ENCODE measurements around the gene MGAT5.

The MGAT5 gene

DNA sequence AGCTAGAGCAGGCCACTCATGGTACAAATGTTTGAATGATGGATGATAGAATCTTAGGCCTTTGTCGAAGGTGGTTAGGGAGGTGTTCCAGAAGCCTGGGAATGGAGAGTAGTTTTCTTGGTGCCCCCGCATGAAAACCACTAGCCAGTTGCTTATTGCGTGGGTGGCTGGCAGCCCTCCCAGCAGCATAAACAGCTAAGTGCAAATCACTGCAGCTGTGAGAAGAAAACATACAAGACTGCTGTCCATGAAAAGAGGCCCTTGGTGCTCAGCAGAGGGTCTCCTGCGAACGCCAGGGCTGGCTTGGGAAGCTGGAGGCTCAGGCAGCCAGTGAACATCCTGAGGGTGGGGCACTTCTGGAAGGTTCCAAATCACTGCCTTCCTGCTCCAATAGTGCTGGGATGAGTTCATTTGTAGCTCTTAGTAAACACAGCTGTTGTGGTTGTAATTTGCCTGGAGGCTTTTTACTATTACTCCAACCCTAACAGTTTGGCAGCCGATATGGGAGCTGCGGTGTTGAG lies 118.8 kb downstream of the MGAT5 start:
- DNase-seq (ENCODE audit: extremely low spot score) = no peak
- TF ChIP-seq, protein P1, sequence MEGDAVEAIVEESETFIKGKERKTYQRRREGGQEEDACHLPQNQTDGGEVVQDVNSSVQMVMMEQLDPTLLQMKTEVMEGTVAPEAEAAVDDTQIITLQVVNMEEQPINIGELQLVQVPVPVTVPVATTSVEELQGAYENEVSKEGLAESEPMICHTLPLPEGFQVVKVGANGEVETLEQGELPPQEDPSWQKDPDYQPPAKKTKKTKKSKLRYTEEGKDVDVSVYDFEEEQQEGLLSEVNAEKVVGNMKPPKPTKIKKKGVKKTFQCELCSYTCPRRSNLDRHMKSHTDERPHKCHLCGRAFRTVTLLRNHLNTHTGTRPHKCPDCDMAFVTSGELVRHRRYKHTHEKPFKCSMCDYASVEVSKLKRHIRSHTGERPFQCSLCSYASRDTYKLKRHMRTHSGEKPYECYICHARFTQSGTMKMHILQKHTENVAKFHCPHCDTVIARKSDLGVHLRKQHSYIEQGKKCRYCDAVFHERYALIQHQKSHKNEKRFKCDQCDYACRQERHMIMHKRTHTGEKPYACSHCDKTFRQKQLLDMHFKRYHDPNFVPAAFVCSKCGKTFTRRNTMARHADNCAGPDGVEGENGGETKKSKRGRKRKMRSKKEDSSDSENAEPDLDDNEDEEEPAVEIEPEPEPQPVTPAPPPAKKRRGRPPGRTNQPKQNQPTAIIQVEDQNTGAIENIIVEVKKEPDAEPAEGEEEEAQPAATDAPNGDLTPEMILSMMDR (IDR thresholded peaks at IDR 0.05; ENCODE audit: control extremely low read depth, extremely low read depth, low read depth, missing control alignments) = no peak
- POLR2A ChIA-PET = no interaction called here
- CTCF ChIA-PET = interaction anchor here (1.0 to 1.8 kb wide), 5 partner anchors 10 to 256 kb away, joined by 3 to 7 read pairs (median 3); no protein-coding TSS in a partner anchor

DNA sequence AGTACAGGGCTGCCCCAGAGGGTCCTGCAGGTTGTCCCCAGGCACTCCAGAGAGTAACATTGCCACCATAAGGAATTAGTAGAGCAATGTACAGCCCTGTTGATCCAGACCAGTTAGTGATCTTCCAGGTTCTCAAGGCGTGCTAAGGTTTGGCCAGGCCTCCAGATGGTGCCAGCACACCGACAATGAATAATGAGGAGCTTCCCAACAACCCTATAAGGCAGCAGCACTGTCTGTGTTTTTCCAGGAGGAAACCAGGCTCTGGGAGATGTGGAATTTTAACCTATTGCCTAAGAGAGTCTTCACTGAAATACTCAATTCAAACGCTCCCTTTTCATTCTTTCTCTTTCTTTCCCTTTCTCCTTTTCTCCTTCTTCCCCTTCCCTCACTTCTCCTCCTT lies 122.1 kb downstream of the MGAT5 start:
- POLR2A ChIA-PET = no interaction called here
- CTCF ChIA-PET = interaction anchor here (1.1 to 2.5 kb wide), 6 partner anchors 10 to 78 kb away, joined by 3 to 8 read pairs (median 5); no protein-coding TSS in a partner anchor

DNA sequence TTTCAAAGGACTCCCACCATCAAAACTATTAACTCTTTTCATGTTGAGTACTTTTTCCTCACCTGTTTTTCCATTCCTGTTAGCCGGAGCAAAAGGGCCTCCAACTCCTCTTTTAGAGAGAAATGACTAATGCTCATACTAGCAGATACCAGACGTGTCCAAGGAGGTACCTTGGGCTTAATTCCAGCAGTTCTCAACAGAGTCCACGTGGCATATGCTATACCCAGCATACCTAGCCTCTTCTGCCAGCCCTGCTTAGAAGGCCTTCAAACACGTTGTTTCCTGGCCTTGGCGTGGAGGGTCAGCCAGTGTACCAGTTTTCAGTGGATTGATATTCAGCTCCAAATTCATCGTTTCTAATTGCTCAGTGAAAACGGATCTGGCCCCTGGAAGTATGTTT lies 123.9 kb downstream of the MGAT5 start:
- POLR2A ChIA-PET = no interaction called here
- TF ChIP-seq, protein P1 (IDR thresholded peaks at IDR 0.05; ENCODE audit: control extremely low read depth, extremely low read depth, low read depth, missing control alignments) = no peak
- CTCF ChIA-PET = interaction anchor here (0.9 to 2.0 kb wide), 4 partner anchors 8 to 55 kb away, joined by 3 to 6 read pairs (median 4); no protein-coding TSS in a partner anchor
- DNase-seq (ENCODE audit: extremely low spot score) = no peak

More for the DNA sequence above, 122.1 kb downstream of the MGAT5 start:
- TF ChIP-seq, protein P1 (IDR thresholded peaks at IDR 0.05; ENCODE audit: control extremely low read depth, extremely low read depth, low read depth, missing control alignments) = peak; percentile 11
- DNase-seq (ENCODE audit: extremely low spot score) = no peak

DNA sequence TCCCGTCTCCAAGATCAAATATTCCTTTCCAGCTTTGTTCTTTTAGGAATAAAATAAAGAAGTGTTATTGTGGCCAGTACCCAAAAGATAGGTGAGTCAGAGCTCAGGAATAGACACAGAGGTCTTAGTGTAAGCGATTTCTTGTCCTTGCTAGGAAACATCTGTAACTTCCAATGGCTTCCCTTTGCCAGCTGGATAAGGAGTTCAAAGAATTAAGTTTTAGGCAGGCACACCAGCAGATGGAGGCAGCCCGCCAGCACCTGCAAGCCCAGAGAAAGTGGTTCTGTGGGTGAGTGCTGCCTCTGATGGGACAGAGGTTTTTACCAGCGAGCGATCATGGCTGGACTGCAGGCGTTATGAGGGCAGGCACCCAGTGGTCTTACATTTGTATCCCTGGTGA lies 125.4 kb downstream of the MGAT5 start:
- TF ChIP-seq, protein P1 (IDR thresholded peaks at IDR 0.05; ENCODE audit: control extremely low read depth, extremely low read depth, low read depth, missing control alignments) = no peak
- POLR2A ChIA-PET = no interaction called here
- CTCF ChIA-PET = interaction anchor here (1.5 to 1.8 kb wide), 3 partner anchors 13 to 33 kb away, joined by 4 to 5 read pairs (median 4); no protein-coding TSS in a partner anchor
- no peak for DNase-seq (ENCODE audit: extremely low spot score)

DNA sequence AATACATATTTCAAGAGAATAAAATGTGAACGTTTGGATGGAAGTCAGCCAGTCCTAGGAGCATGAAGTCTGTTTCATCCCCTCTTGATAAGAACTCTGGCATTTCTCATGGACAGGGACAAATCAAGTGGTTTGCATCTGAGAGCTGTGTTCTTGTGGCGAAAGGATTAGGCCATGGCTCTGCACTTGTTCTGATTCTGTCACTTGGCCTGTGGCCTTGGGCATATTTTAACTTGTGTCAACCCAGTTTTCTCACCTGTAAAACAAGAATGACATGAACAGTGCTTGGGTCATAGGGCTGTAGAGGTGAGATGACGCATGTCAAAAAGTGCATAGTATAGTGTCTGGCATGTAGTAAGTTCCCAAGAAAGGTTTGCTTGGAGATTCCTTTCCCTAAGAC lies 125.8 kb downstream of the MGAT5 start:
- CTCF ChIA-PET = interaction anchor here (1.5 to 1.8 kb wide), 3 partner anchors 13 to 33 kb away, joined by 4 to 5 read pairs (median 4); no protein-coding TSS in a partner anchor
- POLR2A ChIA-PET = no interaction called here
- DNase-seq (ENCODE audit: extremely low spot score) = no peak
- TF ChIP-seq, protein P1 (IDR thresholded peaks at IDR 0.05; ENCODE audit: control extremely low read depth, extremely low read depth, low read depth, missing control alignments) = no peak

DNA sequence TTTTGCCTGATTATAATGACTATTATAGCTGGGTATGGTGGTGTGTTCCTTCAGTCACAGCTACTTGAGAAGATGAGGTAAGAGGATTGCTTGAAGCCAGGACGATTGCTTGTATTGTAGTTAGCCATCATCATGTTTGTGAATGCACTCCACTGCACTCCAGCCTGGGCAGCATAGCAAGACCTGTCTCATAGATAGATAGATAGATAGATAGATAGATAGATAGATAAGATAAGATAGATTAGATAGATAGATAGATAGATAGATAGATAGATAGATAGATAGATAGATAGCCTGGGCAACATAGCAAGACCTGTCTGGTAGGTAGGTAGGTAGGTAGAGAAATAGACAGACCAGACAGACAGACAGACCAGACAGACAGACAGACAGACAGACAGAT lies 127.3 kb downstream of the MGAT5 start:
- ChIA-PET POLR2A (no interaction called here), CTCF (interaction anchor here (1.2 to 1.6 kb wide), 3 partner anchors 14 to 31 kb away, joined by 3 to 4 read pairs (median 3); no protein-coding TSS in a partner anchor)
- TF ChIP-seq, protein P1 (IDR thresholded peaks at IDR 0.05; ENCODE audit: control extremely low read depth, extremely low read depth, low read depth, missing control alignments) = no peak
- no peak for DNase-seq (ENCODE audit: extremely low spot score)

Data from GM10248 (cell line).